Measurements from ENCODE around the gene ANGPTL7. TPM values are rescaled to one million over a fixed set of nuclear protein-coding genes. Genes with fewer than 3 reads are reported as not detected.

ANGPTL7 gene
- total and polyA plus RNA-seq, 4 donors: 0.30 to 6.1 (median 3.2) TPM

GRCh38 chr1:11215381-11216005 lies 26.3 kb downstream of the ANGPTL7 start:
- Histone ChIP-seq H3K36me3 (ENCODE audit: control insufficient read depth, insufficient read depth, low read length) (peaks cover 47% of the 10 kb centered on the region), H3K27me3 (ENCODE audit: control insufficient read depth, insufficient read depth, low read length) (no peaks in the 10 kb centered on the region), H3K4me3 (ENCODE audit: low read depth, low read length) (no peak overlapping the region), H3K27ac (ENCODE audit: low read depth, low read length) (peak overlapping the region; percentile 22), H3K9me3 (ENCODE audit: control insufficient read depth, insufficient read depth, low read length) (no peaks in the 10 kb centered on the region), H3K4me1 (ENCODE audit: control insufficient read depth, insufficient read depth, low read length) (peaks cover 3% of the 10 kb centered on the region)
- WGBS (ENCODE audit: insufficient coverage): no CpG with 5 or more reads among the region's 2 CpGs
- no peak for DNase-seq (ENCODE audit: low read depth in 4 of 6, low spot score in 6 of 6)

- Histone ChIP-seq H3K36me3 (ENCODE audit: control insufficient read depth, insufficient read depth, low read length) (peaks cover 43% of the 10 kb centered on the region), H3K27me3 (ENCODE audit: control insufficient read depth, insufficient read depth, low read length) (no peaks in the 10 kb centered on the region), H3K4me3 (ENCODE audit: low read depth, low read length) (no peak overlapping the region), H3K4me1 (ENCODE audit: control insufficient read depth, insufficient read depth, low read length) (peaks cover 3% of the 10 kb centered on the region), H3K9me3 (ENCODE audit: control insufficient read depth, insufficient read depth, low read length) (no peaks in the 10 kb centered on the region), H3K27ac (ENCODE audit: low read depth, low read length) (no peak overlapping the region)
- WGBS (ENCODE audit: insufficient coverage): no CpG with 5 or more reads among the region's 1 CpG
- DNase-seq (ENCODE audit: low read depth in 4 of 6, low spot score in 6 of 6): no peak
Measured at GRCh38 chr1:11216074-11216473, 26.9 kb downstream of the ANGPTL7 start.

GRCh38 chr1:11227106-11228077 lies 38.2 kb downstream of the ANGPTL7 start:
- H3K36me3 ChIP-seq (ENCODE audit: control insufficient read depth, insufficient read depth, low read length): peaks cover 55% of the 10 kb centered on the region
- H3K27ac ChIP-seq (ENCODE audit: low read depth, low read length): no peak overlapping the region
- no peaks in the 10 kb centered on the region for H3K27me3 ChIP-seq (ENCODE audit: control insufficient read depth, insufficient read depth, low read length)
- no peak for DNase-seq (ENCODE audit: low read depth in 4 of 6, low spot score in 6 of 6)
- 93% methylated on average over 7 of the region's 10 CpGs for WGBS (ENCODE audit: insufficient coverage)
- H3K4me3 ChIP-seq (ENCODE audit: low read depth, low read length): no peak overlapping the region
- H3K4me1 ChIP-seq (ENCODE audit: control insufficient read depth, insufficient read depth, low read length): no peaks in the 10 kb centered on the region
- no peaks in the 10 kb centered on the region for H3K9me3 ChIP-seq (ENCODE audit: control insufficient read depth, insufficient read depth, low read length)

GRCh38 chr1:11229203-11229602 lies 40.0 kb downstream of the ANGPTL7 start:
- H3K4me1 ChIP-seq (ENCODE audit: control insufficient read depth, insufficient read depth, low read length): no peaks in the 10 kb centered on the region
- no peaks in the 10 kb centered on the region for H3K9me3 ChIP-seq (ENCODE audit: control insufficient read depth, insufficient read depth, low read length)
- no peak overlapping the region for H3K27ac ChIP-seq (ENCODE audit: low read depth, low read length)
- 87% methylated on average over 3 of the region's 4 CpGs for WGBS (ENCODE audit: insufficient coverage)
- peaks cover 66% of the 10 kb centered on the region for H3K36me3 ChIP-seq (ENCODE audit: control insufficient read depth, insufficient read depth, low read length)
- peak in 1 of 6 donors; percentile 36 for DNase-seq (ENCODE audit: low read depth in 4 of 6, low spot score in 6 of 6)
- no peak overlapping the region for H3K4me3 ChIP-seq (ENCODE audit: low read depth, low read length)
- H3K27me3 ChIP-seq (ENCODE audit: control insufficient read depth, insufficient read depth, low read length): no peaks in the 10 kb centered on the region

- DNase-seq (ENCODE audit: low read depth in 4 of 6, low spot score in 6 of 6): no peak
- Histone ChIP-seq H3K27me3 (ENCODE audit: control insufficient read depth, insufficient read depth, low read length) (no peaks in the 10 kb centered on the region), H3K4me1 (ENCODE audit: control insufficient read depth, insufficient read depth, low read length) (no peaks in the 10 kb centered on the region), H3K4me3 (ENCODE audit: low read depth, low read length) (no peak overlapping the region), H3K27ac (ENCODE audit: low read depth, low read length) (no peak overlapping the region), H3K9me3 (ENCODE audit: control insufficient read depth, insufficient read depth, low read length) (no peaks in the 10 kb centered on the region), H3K36me3 (ENCODE audit: control insufficient read depth, insufficient read depth, low read length) (peaks cover 76% of the 10 kb centered on the region)
- no CpG with 5 or more reads among the region's 2 CpGs for WGBS (ENCODE audit: insufficient coverage)
Measured at GRCh38 chr1:11233208-11233607, 44.1 kb downstream of the ANGPTL7 start.

- peaks cover 77% of the 10 kb centered on the region for H3K36me3 ChIP-seq (ENCODE audit: control insufficient read depth, insufficient read depth, low read length)
- DNase-seq (ENCODE audit: low read depth in 4 of 6, low spot score in 6 of 6): peak in 1 of 6 donors; percentile 32
- H3K9me3 ChIP-seq (ENCODE audit: control insufficient read depth, insufficient read depth, low read length): no peaks in the 10 kb centered on the region
- H3K27me3 ChIP-seq (ENCODE audit: control insufficient read depth, insufficient read depth, low read length): no peaks in the 10 kb centered on the region
- H3K4me3 ChIP-seq (ENCODE audit: low read depth, low read length): no peak overlapping the region
- WGBS (ENCODE audit: insufficient coverage): 83% methylated on average over 6 of the region's 6 CpGs
- no peaks in the 10 kb centered on the region for H3K4me1 ChIP-seq (ENCODE audit: control insufficient read depth, insufficient read depth, low read length)
- no peak overlapping the region for H3K27ac ChIP-seq (ENCODE audit: low read depth, low read length)
Measured at GRCh38 chr1:11237356-11237755, 48.2 kb downstream of the ANGPTL7 start.

GRCh38 chr1:11238311-11238710 lies 49.2 kb downstream of the ANGPTL7 start:
- Histone ChIP-seq H3K36me3 (ENCODE audit: control insufficient read depth, insufficient read depth, low read length) (peaks cover 81% of the 10 kb centered on the region), H3K4me1 (ENCODE audit: control insufficient read depth, insufficient read depth, low read length) (no peaks in the 10 kb centered on the region), H3K4me3 (ENCODE audit: low read depth, low read length) (no peak overlapping the region), H3K27me3 (ENCODE audit: control insufficient read depth, insufficient read depth, low read length) (no peaks in the 10 kb centered on the region), H3K9me3 (ENCODE audit: control insufficient read depth, insufficient read depth, low read length) (no peaks in the 10 kb centered on the region), H3K27ac (ENCODE audit: low read depth, low read length) (no peak overlapping the region)
- WGBS (ENCODE audit: insufficient coverage): 92% methylated on average over 7 of the region's 7 CpGs
- DNase-seq (ENCODE audit: low read depth in 4 of 6, low spot score in 6 of 6): no peak

GRCh38 chr1:11245248-11245647 lies 56.1 kb downstream of the ANGPTL7 start:
- 90% methylated on average over 2 of the region's 3 CpGs for WGBS (ENCODE audit: insufficient coverage)
- DNase-seq (ENCODE audit: low read depth in 4 of 6, low spot score in 6 of 6): no peak
- Histone ChIP-seq H3K36me3 (ENCODE audit: control insufficient read depth, insufficient read depth, low read length) (peaks cover 70% of the 10 kb centered on the region), H3K9me3 (ENCODE audit: control insufficient read depth, insufficient read depth, low read length) (no peaks in the 10 kb centered on the region), H3K4me1 (ENCODE audit: control insufficient read depth, insufficient read depth, low read length) (no peaks in the 10 kb centered on the region), H3K27me3 (ENCODE audit: control insufficient read depth, insufficient read depth, low read length) (no peaks in the 10 kb centered on the region), H3K27ac (ENCODE audit: low read depth, low read length) (no peak overlapping the region), H3K4me3 (ENCODE audit: low read depth, low read length) (no peak overlapping the region)

Data from spinal cord (tissue), 10 donors.